ENCODE measurements around the gene STK17B.

The STK17B gene

GRCh38 chr2:196162586-196163175, 8.7 kb downstream of the STK17B start:
- H3K27me3 ChIP-seq (ENCODE audit: control insufficient read depth in 2 of 2, insufficient read depth in 2 of 2, low read length in 2 of 2), result no peaks in the 10 kb centered on the region
- no peak overlapping the region for H3K9ac ChIP-seq (ENCODE audit: low read depth in 1 of 2, low read length in 2 of 2)
- H3K4me3 ChIP-seq (ENCODE audit: low read length in 2 of 2), result peak overlapping the region in 1 of 2 donors; percentile 32
- peaks cover 7 to 9% of the 10 kb centered on the region in 2 donors for H3K4me1 ChIP-seq (ENCODE audit: control insufficient read depth in 2 of 2, insufficient read depth in 2 of 2, low read length in 2 of 2)
- H3K9me3 ChIP-seq (ENCODE audit: control insufficient read depth in 2 of 2, low read length in 2 of 2), result no peaks in the 10 kb centered on the region
- peak overlapping the region in 1 of 2 donors; percentile 32 for H3K27ac ChIP-seq (ENCODE audit: low read depth in 2 of 2, low read length in 2 of 2)
- peaks cover 4 to 6% of the 10 kb centered on the region in 2 donors for H3K36me3 ChIP-seq (ENCODE audit: control insufficient read depth in 2 of 2, insufficient read depth in 2 of 2, low read length in 2 of 2)

- H3K36me3 ChIP-seq (ENCODE audit: control insufficient read depth in 2 of 2, insufficient read depth in 2 of 2, low read length in 2 of 2), result peaks cover 4 to 6% of the 10 kb centered on the region in 2 donors
- H3K27ac ChIP-seq (ENCODE audit: low read depth in 2 of 2, low read length in 2 of 2), result peak overlapping the region in 1 of 2 donors; percentile 48
- peak overlapping the region in 1 of 2 donors; percentile 18 for H3K9ac ChIP-seq (ENCODE audit: low read depth in 1 of 2, low read length in 2 of 2)
- H3K4me3 ChIP-seq (ENCODE audit: low read length in 2 of 2), result no peak overlapping the region
- H3K27me3 ChIP-seq (ENCODE audit: control insufficient read depth in 2 of 2, insufficient read depth in 2 of 2, low read length in 2 of 2), result no peaks in the 10 kb centered on the region
- H3K4me1 ChIP-seq (ENCODE audit: control insufficient read depth in 2 of 2, insufficient read depth in 2 of 2, low read length in 2 of 2), result peaks cover 7 to 9% of the 10 kb centered on the region in 2 donors
- no peaks in the 10 kb centered on the region for H3K9me3 ChIP-seq (ENCODE audit: control insufficient read depth in 2 of 2, low read length in 2 of 2)
Measured at GRCh38 chr2:196160946-196161345, 10.4 kb downstream of the STK17B start.

DNA sequence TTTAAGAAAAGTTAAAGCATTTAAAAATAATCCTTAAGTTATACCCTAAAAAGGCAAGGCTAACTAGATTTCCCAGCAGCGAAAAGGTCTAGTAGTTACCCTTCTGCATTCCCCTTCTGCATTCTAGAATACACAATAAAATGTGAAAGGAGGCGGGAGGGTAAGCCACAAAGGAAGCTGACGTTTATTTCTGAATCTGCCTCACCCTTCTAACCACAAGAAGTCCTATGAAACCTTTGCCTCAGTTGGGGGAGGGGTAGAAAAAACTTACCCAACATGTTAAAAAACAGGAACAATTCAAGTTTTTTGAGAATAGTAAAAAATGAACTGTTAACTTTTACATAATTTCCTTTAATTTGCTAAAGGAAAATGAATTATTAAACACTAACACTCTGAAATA, 11.3 kb downstream of the STK17B start:
- Histone ChIP-seq H3K4me3 (ENCODE audit: low read length in 2 of 2) (no peak overlapping the region), H3K36me3 (ENCODE audit: control insufficient read depth in 2 of 2, insufficient read depth in 2 of 2, low read length in 2 of 2) (peaks cover 5 to 9% of the 10 kb centered on the region in 2 donors), H3K9me3 (ENCODE audit: control insufficient read depth in 2 of 2, low read length in 2 of 2) (no peaks in the 10 kb centered on the region), H3K27me3 (ENCODE audit: control insufficient read depth in 2 of 2, insufficient read depth in 2 of 2, low read length in 2 of 2) (no peaks in the 10 kb centered on the region), H3K9ac (ENCODE audit: low read depth in 1 of 2, low read length in 2 of 2) (peak overlapping the region in 1 of 2 donors; percentile 18), H3K27ac (ENCODE audit: low read depth in 2 of 2, low read length in 2 of 2) (peak overlapping the region; percentile 48 to 49), H3K4me1 (ENCODE audit: control insufficient read depth in 2 of 2, insufficient read depth in 2 of 2, low read length in 2 of 2) (peaks cover 4 to 9% of the 10 kb centered on the region in 2 donors)

- Histone ChIP-seq H3K9ac (ENCODE audit: low read depth in 1 of 2, low read length in 2 of 2) (peak overlapping the region in 1 of 2 donors; percentile 25), H3K27ac (ENCODE audit: low read depth in 2 of 2, low read length in 2 of 2) (peak overlapping the region; percentile 45 to 58), H3K4me3 (ENCODE audit: low read length in 2 of 2) (no peak overlapping the region), H3K36me3 (ENCODE audit: control insufficient read depth in 2 of 2, insufficient read depth in 2 of 2, low read length in 2 of 2) (peaks cover 9 to 11% of the 10 kb centered on the region in 2 donors), H3K27me3 (ENCODE audit: control insufficient read depth in 2 of 2, insufficient read depth in 2 of 2, low read length in 2 of 2) (no peaks in the 10 kb centered on the region), H3K4me1 (ENCODE audit: control insufficient read depth in 2 of 2, insufficient read depth in 2 of 2, low read length in 2 of 2) (peaks cover 4 to 9% of the 10 kb centered on the region in 2 donors), H3K9me3 (ENCODE audit: control insufficient read depth in 2 of 2, low read length in 2 of 2) (no peaks in the 10 kb centered on the region)
Measured at GRCh38 chr2:196159221-196159892, 12.0 kb downstream of the STK17B start.

DNA sequence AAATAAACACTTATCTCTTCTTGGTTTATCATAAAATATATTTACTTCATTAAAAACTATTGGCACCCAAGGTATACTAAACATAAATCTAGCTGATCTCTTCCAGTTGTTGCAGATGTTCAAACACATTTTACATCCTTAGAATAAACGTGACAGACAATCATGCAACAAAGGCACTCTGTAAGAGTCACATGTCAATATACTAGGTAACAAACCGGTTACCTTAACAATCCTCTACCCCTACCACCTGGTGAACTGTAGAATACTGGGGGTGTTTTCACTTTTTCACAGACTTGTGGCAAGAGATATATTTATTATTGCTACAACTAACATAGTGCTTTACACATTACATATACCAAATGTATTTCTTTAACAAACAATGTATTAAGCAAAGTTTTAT, 15.8 kb downstream of the STK17B start:
- Histone ChIP-seq H3K36me3 (ENCODE audit: control insufficient read depth in 2 of 2, insufficient read depth in 2 of 2, low read length in 2 of 2) (peaks cover 4 to 13% of the 10 kb centered on the region in 2 donors), H3K27ac (ENCODE audit: low read depth in 2 of 2, low read length in 2 of 2) (no peak overlapping the region), H3K27me3 (ENCODE audit: control insufficient read depth in 2 of 2, insufficient read depth in 2 of 2, low read length in 2 of 2) (no peaks in the 10 kb centered on the region), H3K9me3 (ENCODE audit: control insufficient read depth in 2 of 2, low read length in 2 of 2) (no peaks in the 10 kb centered on the region), H3K9ac (ENCODE audit: low read depth in 1 of 2, low read length in 2 of 2) (no peak overlapping the region), H3K4me3 (ENCODE audit: low read length in 2 of 2) (no peak overlapping the region), H3K4me1 (ENCODE audit: control insufficient read depth in 2 of 2, insufficient read depth in 2 of 2, low read length in 2 of 2) (peaks cover 3 to 4% of the 10 kb centered on the region in 2 donors)

- H3K36me3 ChIP-seq (ENCODE audit: control insufficient read depth in 2 of 2, insufficient read depth in 2 of 2, low read length in 2 of 2), result peaks cover 4 to 13% of the 10 kb centered on the region in 2 donors
- no peaks in the 10 kb centered on the region for H3K4me1 ChIP-seq (ENCODE audit: control insufficient read depth in 2 of 2, insufficient read depth in 2 of 2, low read length in 2 of 2)
Measured at GRCh38 chr2:196153480-196153879, 17.9 kb downstream of the STK17B start.

DNA sequence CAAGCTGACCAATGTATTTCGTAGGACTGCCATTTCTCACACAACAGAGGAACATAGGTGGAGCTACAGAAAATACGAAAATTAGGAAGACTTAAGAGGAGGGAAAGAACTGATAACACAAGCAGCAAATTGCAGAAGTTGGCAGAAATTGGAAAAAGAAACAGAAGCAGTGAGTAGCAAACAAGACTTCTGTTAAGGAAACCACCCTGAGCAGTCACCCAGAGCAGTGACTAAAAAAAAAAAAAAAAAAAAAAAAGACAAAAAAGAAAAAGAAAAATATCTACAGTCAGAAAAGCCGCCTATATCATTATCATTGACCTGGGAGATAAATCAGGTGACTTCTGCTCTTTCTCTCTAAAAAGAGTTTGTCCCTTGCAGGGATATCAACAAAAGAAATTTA, 21.4 kb downstream of the STK17B start:
- Histone ChIP-seq H3K27ac (ENCODE audit: low read depth in 2 of 2, low read length in 2 of 2) (no peak overlapping the region), H3K9ac (ENCODE audit: low read depth in 1 of 2, low read length in 2 of 2) (no peak overlapping the region), H3K4me3 (ENCODE audit: low read length in 2 of 2) (no peak overlapping the region), H3K27me3 (ENCODE audit: control insufficient read depth in 2 of 2, insufficient read depth in 2 of 2, low read length in 2 of 2) (no peaks in the 10 kb centered on the region), H3K4me1 (ENCODE audit: control insufficient read depth in 2 of 2, insufficient read depth in 2 of 2, low read length in 2 of 2) (no peaks in the 10 kb centered on the region), H3K9me3 (ENCODE audit: control insufficient read depth in 2 of 2, low read length in 2 of 2) (no peaks in the 10 kb centered on the region), H3K36me3 (ENCODE audit: control insufficient read depth in 2 of 2, insufficient read depth in 2 of 2, low read length in 2 of 2) (peaks cover 10 to 23% of the 10 kb centered on the region in 2 donors)

More at GRCh38 chr2:196153480-196153879, 17.9 kb downstream of the STK17B start:
- H3K27ac ChIP-seq (ENCODE audit: low read depth in 2 of 2, low read length in 2 of 2), result no peak overlapping the region
- no peak overlapping the region for H3K4me3 ChIP-seq (ENCODE audit: low read length in 2 of 2)
- no peak overlapping the region for H3K9ac ChIP-seq (ENCODE audit: low read depth in 1 of 2, low read length in 2 of 2)
- H3K27me3 ChIP-seq (ENCODE audit: control insufficient read depth in 2 of 2, insufficient read depth in 2 of 2, low read length in 2 of 2), result no peaks in the 10 kb centered on the region
- no peaks in the 10 kb centered on the region for H3K9me3 ChIP-seq (ENCODE audit: control insufficient read depth in 2 of 2, low read length in 2 of 2)

GRCh38 chr2:196148736-196149135, 22.6 kb downstream of the STK17B start:
- no peak overlapping the region for H3K27ac ChIP-seq (ENCODE audit: low read depth in 2 of 2, low read length in 2 of 2)
- H3K4me1 ChIP-seq (ENCODE audit: control insufficient read depth in 2 of 2, insufficient read depth in 2 of 2, low read length in 2 of 2), result no peaks in the 10 kb centered on the region
- no peak overlapping the region for H3K9ac ChIP-seq (ENCODE audit: low read depth in 1 of 2, low read length in 2 of 2)
- no peaks in the 10 kb centered on the region for H3K27me3 ChIP-seq (ENCODE audit: control insufficient read depth in 2 of 2, insufficient read depth in 2 of 2, low read length in 2 of 2)
- H3K9me3 ChIP-seq (ENCODE audit: control insufficient read depth in 2 of 2, low read length in 2 of 2), result no peaks in the 10 kb centered on the region
- H3K4me3 ChIP-seq (ENCODE audit: low read length in 2 of 2), result no peak overlapping the region
- peaks cover 15 to 25% of the 10 kb centered on the region in 2 donors for H3K36me3 ChIP-seq (ENCODE audit: control insufficient read depth in 2 of 2, insufficient read depth in 2 of 2, low read length in 2 of 2)

- H3K36me3 ChIP-seq (ENCODE audit: control insufficient read depth in 2 of 2, insufficient read depth in 2 of 2, low read length in 2 of 2), result peaks cover 29 to 31% of the 10 kb centered on the region in 2 donors
- H3K4me3 ChIP-seq (ENCODE audit: low read length in 2 of 2), result no peak overlapping the region
- no peak overlapping the region for H3K9ac ChIP-seq (ENCODE audit: low read depth in 1 of 2, low read length in 2 of 2)
- no peaks in the 10 kb centered on the region for H3K4me1 ChIP-seq (ENCODE audit: control insufficient read depth in 2 of 2, insufficient read depth in 2 of 2, low read length in 2 of 2)
- H3K27me3 ChIP-seq (ENCODE audit: control insufficient read depth in 2 of 2, insufficient read depth in 2 of 2, low read length in 2 of 2), result no peaks in the 10 kb centered on the region
- no peak overlapping the region for H3K27ac ChIP-seq (ENCODE audit: low read depth in 2 of 2, low read length in 2 of 2)
- no peaks in the 10 kb centered on the region for H3K9me3 ChIP-seq (ENCODE audit: control insufficient read depth in 2 of 2, low read length in 2 of 2)
Measured at GRCh38 chr2:196145256-196145655, 26.1 kb downstream of the STK17B start.

GRCh38 chr2:196144513-196145126, 26.8 kb downstream of the STK17B start:
- H3K9ac ChIP-seq (ENCODE audit: low read depth in 1 of 2, low read length in 2 of 2), result no peak overlapping the region
- no peak overlapping the region for H3K4me3 ChIP-seq (ENCODE audit: low read length in 2 of 2)
- H3K4me1 ChIP-seq (ENCODE audit: control insufficient read depth in 2 of 2, insufficient read depth in 2 of 2, low read length in 2 of 2), result no peaks in the 10 kb centered on the region
- no peak overlapping the region for H3K27ac ChIP-seq (ENCODE audit: low read depth in 2 of 2, low read length in 2 of 2)
- no peaks in the 10 kb centered on the region for H3K27me3 ChIP-seq (ENCODE audit: control insufficient read depth in 2 of 2, insufficient read depth in 2 of 2, low read length in 2 of 2)
- peaks cover 34 to 36% of the 10 kb centered on the region in 2 donors for H3K36me3 ChIP-seq (ENCODE audit: control insufficient read depth in 2 of 2, insufficient read depth in 2 of 2, low read length in 2 of 2)
- no peaks in the 10 kb centered on the region for H3K9me3 ChIP-seq (ENCODE audit: control insufficient read depth in 2 of 2, low read length in 2 of 2)
